ENCODE data around the gene ERFL.

ERFL gene

GRCh38 chr19:41896581-41896942 is 31.7 kb downstream of the ERFL start:
- no peak for DNase-seq (ENCODE audit: low read depth)

DNA sequence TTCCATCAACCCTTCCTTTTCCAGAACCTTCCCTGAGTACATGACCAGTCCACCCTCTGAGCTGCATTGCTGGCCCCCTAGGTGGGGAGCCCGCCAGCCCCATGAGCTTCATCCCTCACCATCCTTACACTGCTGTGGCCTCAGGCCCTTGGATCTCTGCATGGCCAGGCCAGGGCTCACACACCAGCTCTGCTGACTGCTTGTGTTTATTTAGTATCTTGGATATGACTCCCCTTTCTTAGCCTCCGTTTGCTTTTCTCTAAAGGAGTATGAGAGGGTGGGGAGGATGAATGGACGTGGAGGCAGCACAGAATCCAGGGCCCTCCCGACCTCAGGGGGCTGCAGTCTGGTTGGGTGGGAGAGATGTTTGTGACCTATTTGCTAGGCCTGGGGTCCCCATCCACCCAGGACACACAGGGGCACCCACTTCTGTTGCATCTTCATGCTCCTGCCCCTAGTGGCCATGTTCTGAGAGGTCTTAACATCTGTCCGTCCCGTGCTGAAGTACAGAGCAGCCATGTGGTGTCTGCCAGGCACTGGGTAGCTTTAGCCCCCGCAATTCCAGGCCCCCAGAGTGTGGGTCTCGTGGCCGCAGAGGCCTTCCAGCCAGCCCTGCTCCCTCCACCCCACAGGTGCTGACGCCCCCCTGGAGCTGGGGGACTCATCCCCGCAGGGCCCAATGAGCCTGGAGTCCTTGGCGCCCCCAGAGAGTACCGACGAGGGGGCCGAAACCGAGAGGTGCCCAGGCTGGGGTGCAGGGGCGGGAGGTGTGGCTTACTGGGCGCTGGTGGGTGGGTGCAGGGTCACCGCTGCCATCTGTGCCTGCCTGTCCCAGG is 32.3 kb downstream of the ERFL start:
- DNase-seq (ENCODE audit: low read depth) = no peak

GRCh38 chr19:41894350-41894749 is 33.9 kb downstream of the ERFL start:
- no peak for DNase-seq (ENCODE audit: low read depth)

- DNase-seq (ENCODE audit: low read depth) = no peak
Measured at GRCh38 chr19:41893899-41894298, 34.4 kb downstream of the ERFL start.

- no peak for DNase-seq (ENCODE audit: low read depth)
Measured at GRCh38 chr19:41892173-41892902, 35.9 kb downstream of the ERFL start.

DNA sequence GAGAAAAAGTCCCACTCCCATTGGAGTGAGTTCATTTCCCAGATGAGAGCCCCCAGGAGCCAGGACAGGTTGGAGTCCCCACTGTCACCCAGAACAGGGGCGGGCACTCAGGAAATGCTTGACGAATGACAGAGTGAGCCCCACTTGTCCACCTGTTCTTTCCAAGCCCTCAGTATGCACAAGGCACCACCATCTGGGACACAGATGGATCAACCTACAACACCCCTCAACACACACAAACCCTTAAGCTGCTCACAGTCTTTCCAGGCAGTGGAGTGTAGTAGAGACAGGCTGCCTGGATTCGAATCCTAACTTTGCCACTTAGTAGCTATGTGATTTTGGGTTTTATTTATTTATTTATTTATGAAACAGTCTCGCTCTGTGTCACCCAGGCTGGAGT is 37.3 kb downstream of the ERFL start:
- DNase-seq (ENCODE audit: low read depth) = no peak

DNA sequence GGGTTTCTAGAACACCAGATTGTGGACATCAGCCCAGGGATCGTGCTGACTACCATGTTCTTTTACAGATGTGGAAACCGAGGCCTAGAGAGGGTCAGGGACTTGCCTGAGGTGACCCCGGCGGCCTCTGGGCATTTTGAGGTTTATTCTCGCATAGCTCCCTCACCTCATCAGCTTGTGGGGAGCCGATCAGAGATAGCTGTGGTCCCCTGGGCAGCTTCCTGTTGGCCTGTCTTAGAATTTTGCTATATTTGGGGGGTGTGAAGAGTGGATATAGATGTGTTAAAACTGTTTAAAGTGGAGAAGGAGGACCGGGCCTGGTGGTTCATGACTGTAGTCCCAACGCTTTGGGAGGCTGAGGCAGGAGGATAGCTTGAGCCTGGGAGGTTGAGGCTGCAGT is 38.4 kb downstream of the ERFL start:
- DNase-seq (ENCODE audit: low read depth) = no peak

GRCh38 chr19:41888926-41889325 is 39.3 kb downstream of the ERFL start:
- DNase-seq (ENCODE audit: low read depth) = no peak

DNA sequence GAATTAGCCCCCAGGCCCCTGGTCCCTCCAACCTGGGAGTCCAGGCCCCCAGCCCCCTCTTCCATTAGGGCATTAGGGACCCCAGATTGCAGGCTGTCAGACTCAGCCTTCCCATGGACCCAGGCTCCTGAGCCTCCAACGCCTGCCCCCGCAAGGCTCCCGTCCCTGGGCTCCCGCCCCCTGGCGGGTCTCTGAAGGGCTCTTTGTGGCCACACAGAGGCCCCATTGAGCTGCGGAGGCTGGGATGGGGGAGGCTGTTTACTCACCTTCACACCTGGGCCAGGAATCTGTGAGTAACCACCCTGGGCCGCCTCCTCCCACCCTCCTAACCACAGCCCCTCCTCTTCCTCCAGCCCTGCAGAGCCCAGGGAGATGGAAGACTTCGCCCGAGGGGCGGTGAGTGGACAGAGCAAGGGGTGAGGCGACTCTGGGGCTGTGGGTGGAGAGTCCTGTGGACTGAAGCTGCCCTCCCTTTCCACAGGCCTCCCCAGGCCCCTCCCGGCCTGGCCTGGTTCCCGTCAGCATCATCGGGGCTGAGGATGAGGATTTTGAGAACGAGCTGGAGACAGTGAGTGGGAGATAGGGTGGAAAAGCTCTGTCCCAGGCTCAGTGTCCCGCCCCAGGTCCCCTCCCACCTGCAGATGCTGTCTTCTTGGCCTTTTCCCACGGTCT is 40.4 kb downstream of the ERFL start:
- peak; percentile 84 for DNase-seq (ENCODE audit: low read depth)

- DNase-seq (ENCODE audit: low read depth) = peak; percentile 56
Measured at GRCh38 chr19:41886761-41887710, 41.2 kb downstream of the ERFL start.

DNA sequence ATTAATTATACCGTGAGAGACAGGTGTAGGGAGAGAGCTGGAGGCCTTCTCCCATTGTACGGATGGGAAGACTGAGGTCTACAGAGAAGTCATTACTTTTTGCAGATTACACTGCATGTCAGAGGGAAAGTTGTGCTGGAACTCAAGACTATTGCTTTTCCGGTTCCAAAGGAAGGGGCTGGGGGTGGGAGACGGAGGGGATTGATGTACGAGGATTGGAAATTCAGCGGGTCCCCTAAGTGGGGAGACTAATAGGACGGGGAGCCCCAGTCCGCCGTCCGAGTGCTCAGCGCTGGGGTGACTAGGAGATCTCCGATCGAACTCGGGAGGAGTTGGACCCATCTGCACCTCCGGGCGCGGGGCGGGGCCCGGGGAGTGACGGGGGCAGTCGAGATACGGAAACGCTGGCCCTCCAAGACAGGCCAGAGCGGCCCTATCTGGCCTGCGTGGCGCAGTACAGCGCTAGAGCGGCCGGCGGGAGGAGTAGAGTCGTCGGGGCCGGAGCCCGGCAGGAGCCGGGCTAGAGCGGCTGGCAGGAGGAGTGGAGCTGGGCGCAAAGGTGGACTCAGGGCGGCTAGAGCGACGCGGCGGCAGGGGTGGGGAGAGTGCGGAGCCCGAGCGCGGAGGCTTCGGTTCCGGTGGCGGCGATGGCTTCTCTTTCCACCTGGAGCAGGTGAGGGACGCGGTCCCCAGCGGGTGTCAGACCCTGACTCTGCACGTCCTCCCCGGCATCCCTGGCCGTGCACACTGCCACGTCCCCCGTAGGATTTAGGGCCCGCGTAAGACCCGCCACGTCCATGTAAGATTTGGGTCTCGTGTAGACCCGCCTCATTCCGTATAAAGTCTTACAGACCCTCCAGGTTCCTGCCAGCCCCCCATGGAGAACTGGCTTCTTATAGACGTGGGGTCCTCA is 44.2 kb downstream of the ERFL start:
- DNase-seq (ENCODE audit: low read depth) = peak; percentile 81

- DNase-seq (ENCODE audit: low read depth) = no peak
Measured at GRCh38 chr19:41883463-41883820, 44.8 kb downstream of the ERFL start.

GRCh38 chr19:41882568-41883462 is 45.4 kb downstream of the ERFL start, which contains the start of gene ARHGEF1:
TSS of gene ARHGEF1 (plus strand) at chr19:41883184. CDS start at chr19:41888083, 4,899 bp downstream.
- DNase-seq (ENCODE audit: low read depth) = peak; percentile 46

DNA sequence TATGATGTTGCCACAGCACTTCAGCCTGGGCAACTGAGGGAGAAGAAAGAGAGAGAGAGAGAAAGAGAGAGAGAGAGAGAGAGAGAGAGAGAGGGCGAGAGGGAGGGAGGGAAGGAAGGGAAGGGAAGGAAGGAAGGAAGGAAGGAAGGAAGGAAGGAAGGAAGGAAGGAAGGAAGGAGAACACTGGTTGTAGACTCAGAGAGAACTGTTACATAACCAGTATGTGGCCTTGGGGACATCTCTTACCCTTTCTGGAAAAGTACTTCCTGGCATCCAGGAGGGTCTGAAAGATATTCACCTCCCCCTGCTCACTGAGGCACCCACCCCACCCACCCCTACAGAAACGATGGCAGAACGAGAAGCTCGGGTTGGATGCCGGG is 47.9 kb downstream of the ERFL start:
- no peak for DNase-seq (ENCODE audit: low read depth)

- DNase-seq (ENCODE audit: low read depth) = no peak
Measured at GRCh38 chr19:41879670-41880328, 48.5 kb downstream of the ERFL start.

DNA sequence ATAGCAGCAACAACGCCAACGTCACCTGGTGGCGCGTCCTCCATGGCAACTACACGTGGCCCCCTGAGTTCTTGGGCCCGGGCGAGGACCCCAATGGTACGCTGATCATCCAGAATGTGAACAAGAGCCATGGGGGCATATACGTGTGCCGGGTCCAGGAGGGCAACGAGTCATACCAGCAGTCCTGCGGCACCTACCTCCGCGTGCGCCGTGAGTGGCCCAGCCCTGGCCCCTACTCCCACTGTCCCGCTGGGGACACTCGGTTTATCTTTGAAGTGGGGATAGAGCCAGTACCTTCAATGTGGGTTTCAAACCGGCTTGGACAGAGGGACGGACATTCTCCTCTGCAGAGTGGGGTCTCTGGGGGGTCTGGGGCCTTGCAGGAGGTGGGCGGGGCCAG is 49.2 kb downstream of the ERFL start:
- no peak for DNase-seq (ENCODE audit: low read depth)

- no peak for DNase-seq (ENCODE audit: low read depth)
Measured at GRCh38 chr19:41877916-41878905, 50.0 kb downstream of the ERFL start.

Data from stimulated activated CD8-positive, alpha-beta memory T cell treated with anti-CD3 and anti-CD28 coated beads, Interleukin-12 subunit alpha, Interleukin-12 subunit beta, amount 100 ng/mL, for 4 hours (primary cell).